K562 (cell line): ENCODE results near the gene CHTOP. TPM values are rescaled to one million over a fixed set of nuclear protein-coding genes. Genes with fewer than 3 reads are reported as not detected.
A peak's percentile ranks its signal among the peaks of the same experiment; 100 is the strongest.
"Not testable (repeated sequence)": the region's sequence is repeated elsewhere in the genome, so short reads cannot be mapped to it uniquely, and the experiment has no call there.

Experiments
- ATAC-seq: fragments of 200-7000 bp; cut with Tn5 transposase; 3 replicates; pipeline ENCODE4 v1.9.1; 2020; ENCODE audit warnings: moderate library complexity
- BruUV-seq: library from RNA; stranded (reverse); fragments of 400-500 nt; replicated peaks from 2 replicates; lab custom pipeline; 2021; lab: Mats Ljungman, UMichigan
- CTCF ChIA-PET: fragments of 300-600 bp; formaldehyde crosslinking; extraction: SDS; loops from one replicate; lab custom pipeline; 2021; ENCODE audit warnings: low intra/inter-chr PET ratio; lab: Yijun Ruan, JAX
- POLR2A ChIA-PET: fragments of 300-600, 350-650 bp; sonication (Branson Sonifier 250); formaldehyde crosslinking; extraction: SDS; loops from one replicate; lab custom pipeline; 2021; ENCODE audit warnings: antibody characterized with exemption, inconsistent platforms; lab: Yijun Ruan, JAX
- DNase-seq, 4 experiments: peaks; one replicate each; pipeline versions ENCODE4 v3.0.0 to v3.0.0-alpha.2; 2011 to 2018; ENCODE audit warnings: low spot score in 3 of 4, mixed read lengths in 3 of 4; ENCODE audit errors: extremely low read depth in 1 of 4
- FAIRE-seq: peaks from 2 replicates; lab custom pipeline; 2011; peaks lifted over from hg19 to GRCh38; lab: Jason Lieb, UNC
- H2AFZ ChIP-seq: 2 replicates; pipeline ENCODE4 v1.6.0; 2011; ENCODE audit warnings: low read depth, low read length, control low read depth, inconsistent platforms
- H3K27ac ChIP-seq: fragments of 200-600 bp; 3 replicates; pipeline ENCODE4 v1.8.0; 2011; ENCODE audit warnings: low read depth, mild to moderate bottlenecking, control low read depth, inconsistent platforms, low read length, moderate library complexity, mixed read lengths; ENCODE audit errors: extremely low read depth
- H3K27me3 ChIP-seq, 2 experiments: fragments of 300-600 bp in 1 of 2; 2 replicates in 1 of 2; 3 replicates in 1 of 2; pipeline versions ENCODE4 v1.6.0 to v1.8.0; 2011; ENCODE audit warnings: inconsistent platforms in 2 of 2, low read length in 2 of 2, mild to moderate bottlenecking in 1 of 2, mixed read lengths in 1 of 2, moderate library complexity in 1 of 2; ENCODE audit not compliant: control insufficient read depth in 2 of 2, insufficient read depth in 2 of 2
- H3K36me3 ChIP-seq: fragments of 300-600 bp; 3 replicates; pipeline ENCODE4 v1.8.0; 2011; ENCODE audit warnings: mild to moderate bottlenecking, low read length, inconsistent platforms; ENCODE audit not compliant: control insufficient read depth, insufficient read depth
- H3K4me1 ChIP-seq, 2 experiments: fragments of 200-600 bp in 1 of 2; replicated peaks in 1 of 2; 2 replicates in 1 of 2; 3 replicates in 1 of 2; pipeline versions ENCODE4 v1.5.1 to v1.8.0; 2011; ENCODE audit warnings: inconsistent platforms in 2 of 2, low read length in 2 of 2, mild to moderate bottlenecking in 1 of 2, mixed read lengths in 1 of 2, moderate library complexity in 1 of 2; ENCODE audit not compliant: control insufficient read depth in 2 of 2, insufficient read depth in 2 of 2
- H3K4me2 ChIP-seq: 2 replicates; pipeline ENCODE4 v1.6.1; 2011; ENCODE audit warnings: low read length, control low read depth, inconsistent platforms, mixed read lengths; ENCODE audit not compliant: insufficient read depth
- H3K4me3 ChIP-seq: fragments of 200-600 bp; sonication (generic), shearing (Covaris generic); 2 replicates; pipeline ENCODE4 v1.5.1; 2016; ENCODE audit warnings: control low read depth, inconsistent platforms
- H3K79me2 ChIP-seq: fragments of 200-600 bp; 3 replicates; pipeline ENCODE4 v1.8.0; 2011; ENCODE audit warnings: low read length, inconsistent platforms; ENCODE audit not compliant: control insufficient read depth, insufficient read depth
- H3K9ac ChIP-seq, 2 experiments: 2 replicates each; pipeline versions ENCODE4 v1.6.0 to v1.6.1; 2011; ENCODE audit warnings: low read depth in 2 of 2, low read length in 2 of 2, control low read depth in 1 of 2, inconsistent platforms in 1 of 2, mild to moderate bottlenecking in 1 of 2, mixed read lengths in 1 of 2; ENCODE audit not compliant: insufficient read depth in 1 of 2
- H3K9me1 ChIP-seq: one replicate; pipeline ENCODE4 v1.6.0; 2011; ENCODE audit warnings: inconsistent platforms, mild to moderate bottlenecking, low read length, moderate library complexity; ENCODE audit not compliant: control insufficient read depth, insufficient read depth
- H3K9me3 ChIP-seq: replicated peaks from 2 replicates; pipeline ENCODE4 v1.5.1; 2011; ENCODE audit warnings: low read depth, low read length, inconsistent platforms; ENCODE audit not compliant: control insufficient read depth, insufficient read depth
- H4K20me1 ChIP-seq: replicated peaks from 2 replicates; pipeline ENCODE4 v1.6.1; 2011; ENCODE audit warnings: low read length, inconsistent platforms, mixed read lengths; ENCODE audit not compliant: control insufficient read depth, insufficient read depth
- ILK ChIP-seq: fragments of 450-650 bp; IDR thresholded peaks from 2 replicates; pipeline ENCODE4 v1.6.1; 2016; ENCODE audit warnings: missing genetic modification characterization, low read depth, mild to moderate bottlenecking, missing compliant biosample characterization, moderate library complexity, borderline replicate concordance
- POLR2A ChIP-seq: fragments of 450-650 bp; conservative IDR thresholded peaks from 2 replicates; pipeline ENCODE4 v1.6.1; 2016
- POLR2AphosphoS5 ChIP-seq: IDR thresholded peaks from 2 replicates; pipeline ENCODE4 v1.6.1; 2011; ENCODE audit warnings: mild to moderate bottlenecking, low read depth, low read length, moderate library complexity; ENCODE audit not compliant: control insufficient read depth, insufficient read depth
- ZFX ChIP-seq: sonication (generic); formaldehyde crosslinking; IDR thresholded peaks from 2 replicates; pipeline ENCODE4 v1.8.0; 2022; ENCODE audit warnings: mild to moderate bottlenecking, missing genetic modification reagents, moderate library complexity
- WGBS: fragments of 100-300 bp; shearing (Covaris generic); methylation state at CpG from one replicate; pipeline ENCODE4 v1.1.6; 2016; ENCODE audit warnings: low coverage, mixed read lengths; ENCODE audit not compliant: insufficient coverage; ENCODE audit errors: missing lambda C conversion rate; 5-methylcytosine and 5-hydroxymethylcytosine counted together
- in situ Hi-C: fragments of 300-500 bp; cut with MboI; formaldehyde crosslinking; loops from 4 replicates; pipeline ENCODE4 v1.15.0; 2018; ENCODE audit warnings: inconsistent platforms, mixed read lengths
- intact Hi-C: fragments of 100-400 bp; cut with micrococcal nuclease; formaldehyde crosslinking; loops from 2 replicates; pipeline ENCODE4 v1.14.2; 2022
- polyA plus RNA-seq, 8 experiments: library from polyadenylated mRNA; depleted of rRNA in 4 of 8; stranded (reverse) in 5 of 8; unstranded in 3 of 8; fragments of >200 nt; fragmentation: Nextera tagmentation in 2 of 8; fragmentation: Illumina TruSeq in 1 of 8; extraction: Ambion mirVana in 2 of 8; extraction: Trizol in 1 of 8; gene quantifications; 2 replicates each; pipeline versions ENCODE4 v1.2.1 to v1.2.3, GENCODE V29; 2011 to 2014; ENCODE audit warnings: inconsistent platforms in 1 of 8, missing spikeins in 1 of 8
- total RNA-seq, 7 experiments: library from RNA; depleted of rRNA in 6 of 7; stranded (reverse); fragments of >200 nt in 6 of 7; fragmentation: Illumina TruSeq in 2 of 7; extraction: Trizol in 2 of 7; gene quantifications; 2 replicates each; pipeline versions ENCODE4 v1.2.1 to v1.2.3, GENCODE V29; 2011 to 2021; ENCODE audit warnings: low replicate concordance in 1 of 7

CHTOP gene
- total and polyA plus RNA-seq, 9 of the 15 experiments (the other 6 are each of a cell fraction or from before 2014, with no cell fraction given): 10.2 to 91.8 (median 60.8) TPM

DNA sequence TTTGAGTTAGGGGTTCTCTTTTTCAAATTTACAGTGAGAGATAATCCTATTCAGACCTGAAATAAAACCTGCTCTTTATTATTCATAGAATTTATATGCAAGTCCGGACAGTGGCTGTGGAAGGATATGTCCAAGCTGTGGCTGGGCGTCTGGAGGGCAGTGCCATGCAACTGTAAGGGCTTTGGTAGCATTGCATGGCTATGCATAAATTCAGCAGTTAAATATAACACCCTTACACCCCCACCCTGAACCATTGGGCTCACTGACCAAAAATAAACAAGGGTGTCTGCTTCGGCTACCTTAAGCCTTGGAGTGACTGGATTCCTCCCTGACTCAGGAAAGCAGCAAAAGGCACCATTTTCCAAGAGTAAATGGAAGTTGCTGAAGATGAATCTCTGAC lies 5.4 kb downstream of the CHTOP start:
- in situ Hi-C loops: no loop called here
- peaks cover 52% of the 10 kb centered on the region for H3K79me2 ChIP-seq
- DNase-seq (no peak), FAIRE-seq (no peak), ATAC-seq (no peak)
- intact Hi-C loops: no loop called here
- no TSS peak for BruUV-seq
- H3K27me3 ChIP-seq: no peaks in the 10 kb centered on the region
- H3K9ac ChIP-seq: no peak overlapping the region
- CTCF ChIA-PET: no interaction called here
- TF ChIP-seq POLR2AphosphoS5: 0 out of 2 replicates have a peak, but pooled peaks have one; percentile 0
- TF ChIP-seq ILK (tag): no peak
- TF ChIP-seq POLR2A: 0 out of 2 replicates have a peak, but pooled peaks have one; percentile 0
- no peak overlapping the region for H3K4me2 ChIP-seq
- POLR2A ChIA-PET: interaction anchor here (0.6 to 11.6 kb wide), 5 partner anchors 10 to 28 kb away, joined by 3 to 205 read pairs (median 7); partner anchors contain the start of genes S100A1 and S100A13
- no peak overlapping the region for H2AFZ ChIP-seq
- no peaks in the 10 kb centered on the region for H3K9me1 ChIP-seq
- H3K27ac ChIP-seq: no peak overlapping the region
- H4K20me1 ChIP-seq: no peaks in the 10 kb centered on the region; the same call in 1 of the 2 replicates
- no peaks in the 10 kb centered on the region for H3K9me3 ChIP-seq
- peaks cover 88% of the 10 kb centered on the region for H3K36me3 ChIP-seq
- no peak overlapping the region for H3K4me3 ChIP-seq
- peaks cover 3 to 8% of the 10 kb centered on the region in 2 experiments; a peak in 4 of 5 replicates for H3K4me1 ChIP-seq
- 96% methylated on average over 3 of the region's 3 CpGs for WGBS

DNA sequence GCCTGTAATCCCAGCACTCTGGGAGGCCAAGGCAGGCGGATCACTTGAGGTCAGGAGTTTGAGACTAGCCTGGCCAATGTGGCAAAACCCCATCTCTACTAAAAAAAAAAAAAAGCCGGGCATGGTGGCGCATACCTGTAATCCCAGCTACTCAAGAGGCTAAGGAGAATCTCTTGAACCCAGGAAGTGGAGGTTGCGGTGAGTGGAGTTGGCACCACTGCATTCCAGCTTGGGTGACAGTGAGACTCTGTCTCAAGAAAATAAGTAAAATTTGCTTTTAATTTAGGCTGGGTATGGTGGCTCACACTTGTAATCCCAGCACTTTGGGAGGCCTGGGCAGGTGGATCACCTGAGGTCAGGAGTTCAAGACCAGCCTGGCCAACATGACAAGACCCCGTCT lies 6.3 kb downstream of the CHTOP start:
- H3K27ac ChIP-seq, CTCF ChIA-PET, H2AFZ ChIP-seq, H3K9me1 ChIP-seq, H3K4me3 ChIP-seq, BruUV-seq, H3K9me3 ChIP-seq, H3K9ac ChIP-seq, H3K4me2 ChIP-seq, intact Hi-C loops, in situ Hi-C loops, DNase-seq, H3K4me1 ChIP-seq, H4K20me1 ChIP-seq, ATAC-seq, FAIRE-seq, H3K27me3 ChIP-seq: not testable (repeated sequence)
- Histone ChIP-seq H3K36me3 (peaks cover 97% of the 10 kb centered on the region), H3K79me2 (peaks cover 43% of the 10 kb centered on the region)
- POLR2A ChIA-PET: interaction anchor here (0.6 to 11.6 kb wide), 11 partner anchors 9 to 808 kb away, joined by 3 to 205 read pairs (median 3); partner anchors contain the start of genes RPS27 and S100A13
- TF ChIP-seq ZFX (CRISPR knock-in tag): peak; percentile 17; the same call in 1 of the 2 replicates
- 96% methylated on average over 5 of the region's 5 CpGs for WGBS
